ENCODE results near the gene NOP58.
A peak's percentile ranks its signal among the peaks of the same experiment; 100 is the strongest.
"Not testable (repeated sequence)": the region's sequence is repeated elsewhere in the genome, so short reads cannot be mapped to it uniquely, and the experiment has no call there.

Gene NOP58

DNA sequence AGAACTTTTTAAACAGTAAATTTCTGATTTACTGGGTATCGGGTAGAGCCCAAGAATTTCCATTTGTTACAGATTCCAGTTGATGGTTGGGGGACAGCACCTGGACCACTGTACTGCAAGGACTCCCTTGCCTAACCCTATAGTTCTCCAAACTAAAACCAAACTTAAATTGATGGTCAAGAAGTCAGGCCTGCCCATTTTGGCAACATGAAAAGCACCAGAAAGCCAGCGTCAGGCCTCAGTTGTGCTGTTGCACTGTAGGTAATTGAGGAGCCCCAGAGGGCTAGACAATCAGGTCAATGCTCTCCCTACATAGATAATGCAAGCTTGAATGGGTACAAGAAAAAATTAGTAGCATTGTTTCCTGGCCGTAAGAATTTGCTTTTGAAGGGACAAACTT, 40.5 kb downstream of the NOP58 start:
- no peak for DNase-seq (ENCODE audit: low read depth in 2 of 2)

DNA sequence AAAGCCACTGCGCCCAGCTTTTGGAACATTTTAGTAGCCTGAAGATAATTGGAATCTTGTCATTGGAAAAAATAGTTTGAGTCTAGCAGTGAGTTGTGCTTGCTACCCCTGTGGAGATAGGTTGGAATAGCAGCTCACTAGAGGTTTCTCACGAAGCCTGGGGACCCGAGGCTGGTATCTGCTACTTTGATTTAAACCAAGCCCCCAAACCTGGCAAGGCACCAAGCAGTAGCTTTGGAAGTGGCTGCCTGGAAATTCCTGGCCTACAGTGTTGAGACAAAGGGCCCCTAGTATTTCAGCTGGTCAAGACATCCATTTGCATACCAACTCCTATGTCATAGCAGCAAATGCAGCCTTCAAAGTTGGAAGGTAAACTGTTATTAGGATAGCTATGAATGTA, 42.1 kb downstream of the NOP58 start:
- DNase-seq (ENCODE audit: low read depth in 2 of 2), result no peak

DNA sequence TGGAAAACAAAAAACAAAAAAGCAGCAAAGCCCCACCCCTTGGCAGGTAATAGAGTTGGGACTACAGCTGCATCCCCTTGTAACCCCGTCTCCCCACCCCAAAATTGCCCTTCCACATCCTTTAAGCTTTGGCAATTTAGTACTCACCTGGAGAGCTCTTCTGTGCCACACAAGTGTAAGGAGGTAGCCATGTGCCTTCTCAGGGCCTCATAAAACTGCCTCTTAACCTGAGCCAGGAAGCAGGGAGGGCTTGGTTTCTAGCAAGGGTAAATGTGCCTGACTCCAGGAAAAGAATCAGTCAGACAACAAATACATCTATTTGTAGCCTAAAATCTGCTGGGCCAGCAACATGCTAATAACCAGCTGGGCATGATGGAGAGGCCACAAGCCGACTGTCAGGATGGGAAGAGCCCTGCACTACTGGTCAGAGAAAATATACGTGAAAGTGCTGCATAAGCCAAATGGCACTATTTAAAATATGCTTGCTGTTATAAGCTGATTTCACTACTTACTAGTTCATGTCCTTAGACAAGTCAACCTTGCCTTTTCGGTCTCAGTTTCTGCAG, 46.3 kb downstream of the NOP58 start:
- no peak for DNase-seq (ENCODE audit: low read depth in 2 of 2)

DNA sequence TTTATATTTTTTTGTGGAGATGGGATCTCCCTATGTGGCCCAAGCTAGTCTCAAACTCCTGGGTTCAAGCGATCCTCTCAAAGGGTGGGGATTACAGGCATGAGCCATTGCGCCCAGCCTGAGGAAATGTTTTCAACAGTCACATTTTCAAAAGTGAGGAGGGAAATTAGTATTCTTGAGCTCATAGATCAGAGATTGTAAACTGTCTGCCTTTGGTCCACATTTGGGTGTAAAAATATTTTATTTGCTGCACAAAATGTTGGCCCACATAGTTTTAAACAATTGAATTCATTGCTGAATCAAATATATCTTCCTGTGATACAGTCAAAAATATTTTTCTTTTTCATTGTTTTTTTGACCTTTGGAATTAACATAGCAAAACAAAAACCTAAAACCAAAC, 48.6 kb downstream of the NOP58 start:
- no peak for DNase-seq (ENCODE audit: low read depth in 2 of 2)

DNA sequence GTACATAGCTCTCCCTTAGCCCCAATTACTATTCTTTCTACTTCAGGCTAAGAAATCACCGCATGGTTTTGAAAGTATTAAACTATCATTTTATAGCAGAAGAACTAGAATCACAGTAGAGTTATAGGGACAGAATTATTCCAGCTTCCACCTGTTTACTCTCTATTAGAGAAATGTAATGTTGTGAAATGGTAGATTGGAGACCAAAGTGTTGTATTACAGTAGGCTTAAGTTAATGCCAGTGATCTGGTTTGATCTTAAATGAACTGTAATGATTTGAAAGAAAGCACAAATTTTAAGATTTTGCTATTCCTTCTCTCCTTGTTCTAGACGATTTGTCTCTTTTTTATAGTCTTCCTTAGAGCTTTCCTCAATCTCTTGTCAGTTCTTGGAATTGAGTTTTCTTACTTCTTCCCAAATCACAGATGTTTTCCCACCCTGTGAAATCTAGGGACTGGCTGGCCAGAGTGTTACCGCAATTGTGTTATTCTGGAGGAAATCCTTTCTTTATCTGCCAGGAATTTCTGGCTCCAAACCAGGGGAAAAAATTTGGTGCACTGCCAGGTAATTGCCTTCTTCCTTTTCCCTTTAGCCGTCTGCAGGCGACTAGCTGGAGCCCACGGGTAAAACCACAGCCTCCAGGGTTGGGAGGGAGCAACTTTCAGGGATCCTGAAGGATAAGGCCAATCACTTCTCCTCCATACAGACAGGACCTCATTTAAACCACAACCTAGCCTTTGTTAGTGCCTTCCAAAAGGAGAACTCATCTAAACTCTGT, 51.7 kb downstream of the NOP58 start:
- DNase-seq (ENCODE audit: low read depth in 2 of 2), result peak; percentile 92

DNA sequence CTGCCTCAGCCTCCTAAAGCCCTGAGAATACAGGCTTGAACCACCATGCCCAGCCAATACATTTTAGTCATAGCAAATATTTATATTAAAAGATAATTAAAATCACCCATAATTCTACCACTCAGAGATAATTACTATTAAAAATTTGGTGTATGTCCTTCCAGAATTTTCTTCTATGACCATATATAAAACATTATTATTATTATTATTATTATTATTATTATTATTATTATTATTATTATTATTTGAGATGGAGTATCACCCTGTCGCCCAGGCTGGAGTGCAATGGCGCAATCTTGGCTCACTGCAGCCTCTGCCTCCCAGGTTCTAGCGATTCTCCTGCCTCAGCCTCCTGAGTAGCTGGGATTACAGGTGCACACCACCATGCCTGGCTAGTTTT, 54.8 kb downstream of the NOP58 start:
- DNase-seq (ENCODE audit: low read depth in 2 of 2), result not testable (repeated sequence)

DNA sequence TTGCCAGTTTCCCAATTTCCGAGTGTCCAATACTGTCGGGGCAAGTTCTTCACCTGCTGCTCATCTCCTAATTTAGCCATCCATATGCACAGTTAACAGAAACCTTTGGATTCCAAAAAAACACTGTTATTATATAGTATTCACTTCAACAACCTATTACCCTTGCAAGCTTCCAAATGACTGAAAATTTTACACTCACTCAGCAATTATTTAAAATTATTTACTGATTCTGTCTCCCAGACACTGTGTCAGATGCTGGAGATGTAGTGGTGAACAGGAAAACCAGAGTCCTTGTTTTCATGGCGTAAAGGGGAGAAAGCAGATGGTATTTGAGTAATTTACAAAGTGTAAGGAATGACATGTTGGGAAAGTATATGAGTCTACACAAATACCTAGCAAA, 56.9 kb downstream of the NOP58 start:
- DNase-seq (ENCODE audit: low read depth in 2 of 2), result no peak

DNA sequence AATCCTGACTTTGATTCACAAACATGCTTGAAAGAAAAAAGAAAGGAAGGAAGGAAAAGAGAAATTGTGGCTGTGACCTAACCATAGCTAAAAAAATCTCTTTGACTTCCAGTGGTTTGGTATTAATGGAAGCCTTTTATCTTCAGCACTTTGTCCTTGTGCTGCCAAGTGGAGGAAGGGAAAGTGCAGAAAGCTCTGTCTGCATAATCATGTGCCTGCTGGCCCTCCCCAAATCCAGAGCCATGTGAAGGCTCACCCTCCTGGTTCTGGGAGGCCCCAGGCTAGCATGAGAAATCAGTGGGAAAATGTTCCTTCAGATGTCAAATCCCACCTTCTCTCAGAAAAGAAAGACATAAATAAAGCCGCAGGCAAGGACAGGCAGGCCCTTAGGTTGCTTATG, 62.3 kb downstream of the NOP58 start:
- DNase-seq (ENCODE audit: low read depth in 2 of 2), result no peak

DNA sequence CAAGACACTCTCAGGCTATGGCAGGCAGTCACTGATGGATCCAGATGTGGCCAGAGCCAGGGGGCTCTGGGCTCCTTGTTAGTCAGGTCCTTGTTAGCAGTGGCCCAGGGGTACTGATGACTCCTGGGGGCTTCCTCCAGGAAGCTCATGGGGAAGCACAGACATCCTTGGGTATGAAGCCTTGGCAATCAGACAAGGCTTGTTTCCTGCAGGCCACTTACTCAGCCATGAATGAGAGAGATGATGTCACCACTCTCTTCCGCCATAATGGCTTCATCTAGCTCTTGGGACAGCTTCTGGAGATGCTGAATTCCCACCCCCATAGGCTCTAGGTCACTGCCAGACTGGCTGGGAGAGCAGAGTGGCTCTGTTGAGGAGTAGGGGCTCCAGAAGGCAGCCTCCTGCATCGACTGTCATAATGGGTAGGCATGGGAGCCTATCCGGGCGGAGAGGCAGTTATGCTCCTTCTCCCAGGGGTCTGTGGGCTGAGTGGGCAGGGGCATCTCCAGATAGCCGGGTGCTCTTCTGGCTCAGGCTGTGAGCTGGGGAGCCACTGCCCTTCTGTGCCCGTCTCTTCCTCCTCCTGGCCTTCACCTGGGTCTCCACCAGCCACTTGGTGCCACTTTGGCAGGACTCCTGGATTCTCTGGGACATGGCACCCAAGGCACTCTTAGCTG, 70.4 kb downstream of the NOP58 start:
- DNase-seq (ENCODE audit: low read depth in 2 of 2), result no peak

DNA sequence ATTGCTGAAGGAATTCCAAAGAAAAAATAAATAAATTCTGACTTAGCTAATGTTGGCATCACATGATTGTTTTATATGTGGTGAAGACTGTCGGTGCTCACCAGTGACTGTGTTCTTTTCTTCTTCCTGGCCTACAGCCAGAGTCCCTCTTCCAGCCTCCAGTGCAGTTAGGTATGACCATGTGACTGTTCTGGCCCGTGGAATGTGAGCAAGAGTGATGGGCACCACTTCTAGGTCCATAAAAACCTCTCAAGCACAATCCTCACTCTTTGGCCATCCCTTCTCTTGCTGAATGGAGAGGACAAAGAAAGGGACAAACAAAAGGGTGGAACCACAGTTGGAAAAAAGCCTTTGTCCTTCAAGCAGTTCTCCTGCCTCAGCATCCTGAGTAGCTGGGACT, 71.6 kb downstream of the NOP58 start:
- DNase-seq (ENCODE audit: low read depth in 2 of 2), result no peak

DNA sequence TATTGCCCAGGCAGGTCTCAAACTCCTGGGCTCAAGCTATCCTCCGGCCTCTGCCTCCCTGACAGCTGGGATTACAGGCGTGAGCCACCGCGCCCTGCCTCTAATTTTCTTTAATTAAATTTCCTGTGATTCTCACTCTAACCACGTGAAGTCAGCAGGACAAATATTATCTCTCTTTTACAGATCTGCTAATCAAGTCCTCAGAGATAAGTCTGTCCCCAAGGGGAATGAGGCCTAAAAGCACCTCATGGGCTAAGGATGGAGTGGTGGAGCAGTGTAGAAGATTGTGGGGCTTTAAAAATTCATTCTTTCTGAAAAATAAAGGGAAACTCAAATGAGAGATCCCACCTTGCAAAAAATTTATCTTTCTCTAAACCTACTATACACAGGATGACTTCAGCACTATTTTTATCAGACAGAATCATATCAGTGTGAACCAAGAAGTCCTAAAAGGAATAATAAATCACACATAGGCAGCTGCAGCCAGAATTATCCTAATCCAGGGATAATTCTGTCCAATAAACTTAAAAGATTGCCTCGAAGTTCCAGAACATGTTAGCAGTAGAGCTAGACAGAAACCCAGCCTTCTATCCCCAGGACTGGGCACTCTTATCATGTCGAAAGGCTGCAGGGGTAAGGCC, 72.3 kb downstream of the NOP58 start:
- DNase-seq (ENCODE audit: low read depth in 2 of 2), result no peak

DNA sequence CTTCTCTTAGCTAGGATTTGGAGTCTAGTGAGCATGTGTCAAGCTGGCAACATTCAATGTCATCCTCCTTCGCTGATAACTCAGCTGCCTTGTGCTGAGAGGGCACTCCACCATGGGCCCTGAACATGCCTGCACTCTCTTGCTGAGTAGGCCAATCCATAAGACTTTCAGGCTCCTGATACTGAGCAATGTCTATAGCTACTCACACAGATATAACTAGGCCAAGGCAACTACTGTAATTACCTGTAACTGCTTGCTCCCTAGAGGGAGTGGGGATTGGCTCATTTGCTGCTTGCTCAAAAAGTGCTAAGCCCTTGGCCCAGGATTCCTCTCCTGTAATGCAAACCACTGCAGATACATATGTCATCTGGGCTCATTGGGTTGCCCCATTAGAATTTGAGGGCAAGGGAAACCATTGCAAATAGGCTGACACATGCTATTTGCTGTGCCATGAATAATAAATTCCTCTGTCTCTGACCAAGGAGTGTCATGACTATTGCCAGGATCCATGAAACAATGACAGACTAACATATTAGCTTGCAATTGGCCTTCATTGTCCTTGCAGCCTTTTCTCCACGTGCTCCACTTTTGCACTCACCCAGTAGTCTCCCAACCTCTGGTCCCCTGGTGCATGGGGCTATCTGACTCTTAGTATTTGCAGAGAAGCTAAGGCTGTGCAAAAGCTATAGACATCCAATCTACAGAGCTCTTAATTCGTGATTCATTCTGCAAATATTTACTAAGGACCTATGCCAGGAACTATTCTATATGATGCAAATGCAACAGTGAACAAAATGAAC, 73.7 kb downstream of the NOP58 start:
- peak; percentile 71 to 72 for DNase-seq (ENCODE audit: low read depth in 2 of 2)

DNA sequence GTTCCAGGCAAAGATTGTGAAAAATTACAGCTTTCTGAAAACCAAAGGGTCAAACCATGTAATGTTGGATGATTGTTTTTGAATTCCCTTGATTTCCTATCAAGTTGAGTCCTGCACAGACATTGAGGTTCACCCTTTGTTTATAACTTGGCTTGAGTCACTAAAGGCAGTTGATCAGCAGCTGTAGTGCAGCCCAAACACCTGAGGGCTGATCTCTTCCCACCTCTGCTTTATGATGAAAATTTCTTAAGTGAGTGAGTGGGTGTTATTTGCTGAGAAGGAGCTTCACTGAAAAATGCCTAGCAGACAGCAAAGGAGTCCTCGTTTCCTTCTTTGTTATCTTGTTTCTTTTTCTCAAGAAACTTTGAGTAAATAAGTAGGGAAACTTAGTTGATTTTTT, 78.6 kb downstream of the NOP58 start:
- DNase-seq (ENCODE audit: low read depth in 2 of 2), result no peak

DNA sequence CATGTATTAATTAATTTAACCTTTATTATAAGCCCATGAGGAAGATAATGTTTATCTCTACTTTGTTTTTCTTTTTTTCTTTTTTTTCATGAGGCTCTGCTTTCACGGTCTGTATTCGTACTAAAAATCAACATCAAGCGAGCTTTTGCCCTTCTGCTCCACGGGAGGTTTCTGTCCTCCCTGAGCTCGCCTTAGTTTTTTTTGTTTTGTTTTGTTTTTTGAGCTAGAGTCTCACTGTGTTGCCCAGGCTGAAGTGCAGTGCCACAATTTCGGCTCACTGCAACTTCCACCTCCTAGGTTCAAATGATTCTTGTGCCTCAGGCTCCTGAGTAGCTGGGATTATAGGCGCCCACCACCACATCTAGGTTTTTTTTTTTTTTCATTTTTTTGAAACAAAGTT, 80.6 kb downstream of the NOP58 start:
- DNase-seq (ENCODE audit: low read depth in 2 of 2), result no peak
